Activated naive CD8-positive, alpha-beta T cell (primary cell): ENCODE data around the gene MOG.
A peak's percentile ranks its signal among the peaks of the same experiment; 100 is the strongest.

Experiments used
- H3K27ac Mint-ChIP-seq: one replicate; pipeline ENCODE4 v1.8.0; 2021; ENCODE audit warnings: mixed read lengths
- H3K27me3 Mint-ChIP-seq: one replicate; pipeline ENCODE4 v1.8.0; 2021; ENCODE audit warnings: mixed read lengths
- H3K36me3 Mint-ChIP-seq: one replicate; pipeline ENCODE4 v1.8.0; 2021; ENCODE audit warnings: mixed read lengths
- H3K4me1 Mint-ChIP-seq: one replicate; pipeline ENCODE4 v1.8.0; 2021; ENCODE audit warnings: low read depth, mixed read lengths
- H3K4me3 Mint-ChIP-seq: one replicate; pipeline ENCODE4 v1.8.0; 2021; ENCODE audit warnings: mild to moderate bottlenecking, mixed read lengths
- H3K9me3 Mint-ChIP-seq: one replicate; pipeline ENCODE4 v1.8.0; 2021; ENCODE audit warnings: low read depth, mixed read lengths

The MOG gene

DNA sequence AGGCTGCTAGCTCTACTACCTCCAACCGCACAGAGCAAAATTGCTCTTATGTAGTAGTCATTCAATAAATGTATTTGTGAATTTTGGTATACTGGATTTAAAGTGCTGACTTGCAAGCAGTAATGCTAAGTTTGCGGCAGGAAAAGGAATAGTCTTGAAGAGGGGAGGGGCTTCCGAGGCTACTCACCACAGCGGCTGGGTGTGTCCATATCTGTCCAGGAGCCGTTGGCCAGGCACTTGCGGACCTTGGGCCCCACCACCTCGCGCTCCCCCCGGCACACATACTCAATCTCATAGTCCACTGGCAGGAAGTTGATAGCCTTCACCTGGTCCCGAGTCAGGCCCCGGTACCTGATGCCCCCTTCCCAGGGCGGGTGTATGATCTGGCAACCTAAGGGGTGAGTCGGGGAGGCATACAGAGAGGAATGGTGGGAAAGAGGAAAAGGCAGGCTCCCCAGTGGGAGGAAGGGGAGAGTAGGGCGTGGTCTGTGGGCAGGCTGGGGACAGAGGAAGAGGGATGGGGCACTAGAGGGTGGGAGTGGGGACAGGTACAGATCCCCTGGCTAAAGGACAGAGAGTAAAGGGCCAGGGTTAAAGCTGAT is 25.6 kb upstream of the MOG start:
- peak overlapping the region; percentile 97 for H3K4me3 Mint-ChIP-seq
- H3K36me3 Mint-ChIP-seq = no peaks in the 10 kb centered on the region
- no peaks in the 10 kb centered on the region for H3K9me3 Mint-ChIP-seq
- no peak overlapping the region for H3K27ac Mint-ChIP-seq
- H3K4me1 Mint-ChIP-seq = peaks cover 50% of the 10 kb centered on the region
- H3K27me3 Mint-ChIP-seq = no peaks in the 10 kb centered on the region

- H3K27ac Mint-ChIP-seq = peak overlapping the region; percentile 59
- peak overlapping the region; percentile 97 for H3K4me3 Mint-ChIP-seq
- H3K27me3 Mint-ChIP-seq = no peaks in the 10 kb centered on the region
- H3K9me3 Mint-ChIP-seq = no peaks in the 10 kb centered on the region
- H3K36me3 Mint-ChIP-seq = no peaks in the 10 kb centered on the region
- peaks cover 45% of the 10 kb centered on the region for H3K4me1 Mint-ChIP-seq
Observed at GRCh38 chr6:29631860-29632731, 24.8 kb upstream of the MOG start.

DNA sequence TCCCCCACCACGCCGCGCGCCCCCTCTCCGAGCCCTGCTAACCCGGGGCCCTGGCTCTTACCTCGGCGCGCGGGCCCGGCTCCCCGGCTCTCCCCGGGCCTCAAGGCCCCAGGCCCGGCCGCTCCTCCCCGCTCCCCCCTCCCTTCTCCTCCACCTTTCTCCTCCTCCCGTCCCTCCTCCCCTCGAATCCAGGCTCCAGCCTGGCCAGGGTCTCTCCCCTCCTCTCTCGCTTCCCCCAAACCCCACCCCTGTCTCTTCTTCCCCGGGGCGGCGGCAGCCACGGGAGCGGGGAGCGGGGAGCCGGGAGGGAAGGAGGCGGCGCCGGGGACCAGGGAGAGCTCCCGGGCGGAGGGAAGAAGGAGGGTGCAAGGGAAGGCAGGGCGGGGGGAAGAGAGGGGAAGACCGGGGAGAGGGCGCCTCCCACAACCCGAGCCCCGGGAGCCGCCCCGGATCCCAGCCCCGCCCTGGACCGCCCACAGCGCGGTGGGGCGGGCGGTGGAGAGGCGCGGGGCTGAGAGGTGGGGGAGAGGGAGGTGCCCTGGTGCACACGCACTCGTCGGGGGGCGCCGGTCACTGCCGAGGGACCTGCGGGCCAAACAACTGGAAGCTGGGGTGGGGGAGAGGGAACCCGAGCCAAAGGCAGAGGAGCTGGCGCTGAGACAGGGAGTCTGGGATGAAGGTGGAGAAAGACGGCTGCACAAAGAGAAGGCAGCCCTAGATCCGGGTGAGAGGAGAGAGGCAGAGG is 23.9 kb upstream of the MOG start, which contains the start of gene GABBR1:
TSS of gene GABBR1 (minus strand) at position 395 of the 745 bp plus-strand sequence. CDS start 798 bp downstream, outside the sequence.
- Mint-ChIP-seq H3K27ac (peak within 1 kb of the TSS; percentile 59), H3K9me3 (no peaks in the 10 kb centered on the region), H3K4me1 (peaks cover 45% of the 10 kb centered on the region), H3K4me3 (peak within 1 kb of the TSS; percentile 97), H3K36me3 (no peaks in the 10 kb centered on the region), H3K27me3 (no peaks in the 10 kb centered on the region)

DNA sequence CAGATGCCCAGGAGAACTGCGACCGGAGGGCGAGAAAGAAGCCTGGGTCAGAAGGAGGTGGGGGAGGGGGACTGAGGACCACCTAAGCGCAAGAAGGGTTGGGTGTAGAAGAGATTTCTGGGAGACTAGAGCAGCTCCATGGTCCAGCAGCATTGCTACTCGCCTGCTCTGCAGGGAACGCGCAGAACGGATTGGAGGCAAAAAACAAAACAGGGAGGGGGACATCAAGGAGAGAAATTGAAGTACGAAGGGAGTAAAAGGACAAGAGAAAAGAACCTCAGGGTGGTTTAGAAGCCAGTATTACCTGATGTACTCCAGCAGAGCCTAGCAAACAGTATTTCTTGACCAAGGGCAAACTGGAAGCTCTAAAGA is 23.4 kb upstream of the MOG start:
- H3K4me1 Mint-ChIP-seq = peaks cover 42% of the 10 kb centered on the region
- H3K9me3 Mint-ChIP-seq = no peaks in the 10 kb centered on the region
- no peaks in the 10 kb centered on the region for H3K36me3 Mint-ChIP-seq
- peak overlapping the region; percentile 59 for H3K27ac Mint-ChIP-seq
- peak overlapping the region; percentile 86 for H3K4me3 Mint-ChIP-seq
- H3K27me3 Mint-ChIP-seq = no peaks in the 10 kb centered on the region

DNA sequence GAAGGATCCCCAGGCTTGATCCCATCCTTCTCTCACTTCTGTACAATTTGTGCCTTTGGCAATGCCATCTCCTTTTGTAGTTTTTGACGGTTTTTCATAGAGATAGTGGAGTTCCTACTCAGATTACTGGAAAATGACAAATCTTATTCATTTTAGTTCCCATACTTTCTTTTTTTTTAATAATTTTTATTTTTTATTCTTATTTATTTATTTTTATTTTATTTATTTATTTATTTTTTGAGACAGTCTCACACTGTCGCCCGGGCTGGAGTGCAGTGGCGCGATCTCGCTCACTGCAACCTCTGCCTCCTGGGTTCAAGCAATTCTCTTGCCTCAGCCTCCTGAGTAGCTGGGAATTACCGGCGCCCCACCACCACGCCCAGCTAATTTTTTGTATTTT is 19.6 kb upstream of the MOG start:
- H3K27ac Mint-ChIP-seq = no peak overlapping the region
- H3K4me3 Mint-ChIP-seq = no peak overlapping the region
- H3K4me1 Mint-ChIP-seq = peaks cover 28% of the 10 kb centered on the region
- H3K9me3 Mint-ChIP-seq = no peaks in the 10 kb centered on the region
- no peaks in the 10 kb centered on the region for H3K36me3 Mint-ChIP-seq
- H3K27me3 Mint-ChIP-seq = no peaks in the 10 kb centered on the region

GRCh38 chr6:29641430-29642148 is 15.3 kb upstream of the MOG start:
- Mint-ChIP-seq H3K9me3 (no peaks in the 10 kb centered on the region), H3K4me1 (peaks cover 23% of the 10 kb centered on the region), H3K36me3 (no peaks in the 10 kb centered on the region), H3K4me3 (peak overlapping the region; percentile 1), H3K27me3 (no peaks in the 10 kb centered on the region), H3K27ac (peak overlapping the region; percentile 62)

- peaks cover 13% of the 10 kb centered on the region for H3K4me1 Mint-ChIP-seq
- H3K9me3 Mint-ChIP-seq = no peaks in the 10 kb centered on the region
- H3K36me3 Mint-ChIP-seq = no peaks in the 10 kb centered on the region
- no peak overlapping the region for H3K4me3 Mint-ChIP-seq
- H3K27me3 Mint-ChIP-seq = no peaks in the 10 kb centered on the region
- H3K27ac Mint-ChIP-seq = no peak overlapping the region
Observed at GRCh38 chr6:29647927-29648642, 8.8 kb upstream of the MOG start.

- H3K27ac Mint-ChIP-seq = peak overlapping the region; percentile 98
- peak overlapping the region; percentile 96 for H3K4me3 Mint-ChIP-seq
- H3K4me1 Mint-ChIP-seq = peaks cover 12% of the 10 kb centered on the region
- H3K9me3 Mint-ChIP-seq = no peaks in the 10 kb centered on the region
- no peaks in the 10 kb centered on the region for H3K36me3 Mint-ChIP-seq
- H3K27me3 Mint-ChIP-seq = peaks cover 2% of the 10 kb centered on the region
Observed at GRCh38 chr6:29649701-29650673, 6.9 kb upstream of the MOG start.

GRCh38 chr6:29651413-29652197 is 5.3 kb upstream of the MOG start:
- Mint-ChIP-seq H3K27ac (no peak overlapping the region), H3K4me3 (no peak overlapping the region)

DNA sequence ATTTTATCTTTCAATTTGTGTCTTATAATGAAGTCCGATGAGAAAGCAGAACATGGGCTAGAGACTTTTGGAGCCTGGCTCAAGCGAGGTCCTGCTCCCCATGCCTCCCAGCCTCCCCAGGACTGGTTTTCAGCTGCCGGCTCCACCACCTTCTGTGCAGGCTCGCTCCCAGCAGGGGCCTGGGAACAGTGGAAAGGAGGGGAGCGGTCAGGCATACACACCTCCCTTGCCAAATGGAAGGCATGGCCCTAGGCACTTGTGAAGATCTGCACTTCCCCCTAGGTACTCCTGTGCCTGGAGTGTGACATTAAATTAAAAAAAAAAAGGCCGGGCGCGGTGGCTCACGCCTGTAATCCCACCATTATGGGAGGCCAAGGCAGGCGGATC is 4.7 kb upstream of the MOG start:
- Mint-ChIP-seq H3K9me3 (no peaks in the 10 kb centered on the region), H3K4me1 (peaks cover 12% of the 10 kb centered on the region), H3K27me3 (peaks cover 5% of the 10 kb centered on the region), H3K27ac (no peak overlapping the region), H3K4me3 (no peak overlapping the region), H3K36me3 (no peaks in the 10 kb centered on the region)

More at GRCh38 chr6:29651413-29652197, 5.3 kb upstream of the MOG start:
- H3K27me3 Mint-ChIP-seq = peaks cover 5% of the 10 kb centered on the region
- H3K9me3 Mint-ChIP-seq = no peaks in the 10 kb centered on the region
- H3K4me1 Mint-ChIP-seq = peaks cover 12% of the 10 kb centered on the region
- H3K36me3 Mint-ChIP-seq = no peaks in the 10 kb centered on the region

DNA sequence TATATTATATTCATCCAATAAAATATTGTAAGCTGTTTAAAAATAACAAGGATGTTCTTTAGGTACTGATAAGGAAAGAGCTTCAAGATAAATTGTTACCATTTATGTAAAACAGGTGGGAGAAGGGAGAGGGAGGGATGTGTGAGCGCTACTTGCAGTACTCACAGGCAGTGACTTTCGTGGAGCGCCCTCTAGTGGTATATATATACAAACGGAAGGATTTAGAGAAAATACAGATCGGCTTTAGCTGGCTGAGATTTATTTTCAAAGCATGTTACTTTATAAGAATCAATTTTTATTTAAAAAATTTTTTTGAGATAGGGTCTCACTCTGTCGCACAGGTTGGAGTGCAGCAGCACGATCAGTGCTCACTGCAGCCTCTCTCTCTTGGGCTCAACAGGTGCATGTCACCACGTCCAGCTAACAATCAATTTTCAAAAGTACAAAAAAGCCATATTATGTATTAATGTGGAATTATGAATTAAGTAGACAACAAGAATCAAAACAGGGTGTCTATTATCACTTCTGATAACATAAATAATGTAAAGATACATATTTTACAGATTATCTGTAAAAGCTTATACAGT is 3.3 kb upstream of the MOG start:
- Mint-ChIP-seq H3K27ac (no peak overlapping the region), H3K4me1 (peaks cover 12% of the 10 kb centered on the region), H3K4me3 (no peak overlapping the region)

DNA sequence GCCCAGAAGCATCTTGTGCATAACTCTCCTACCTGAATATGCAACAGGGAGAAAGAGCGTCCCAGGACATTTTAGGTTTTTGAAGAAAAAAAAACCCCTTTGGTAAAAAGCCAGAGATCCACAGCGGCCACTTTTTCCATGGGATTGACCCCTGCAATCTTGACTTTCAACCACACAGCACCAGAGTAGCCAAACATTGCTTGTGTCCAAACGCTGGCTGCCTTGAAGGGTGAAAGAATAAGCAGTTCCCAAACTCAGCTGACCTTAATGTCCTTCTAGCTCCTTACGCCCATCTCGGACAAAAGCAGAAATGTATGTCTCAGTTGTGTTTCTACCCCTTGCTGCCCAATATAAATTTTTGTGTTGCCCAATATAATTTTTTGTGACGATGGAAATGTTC is 1.2 kb upstream of the MOG start:
- Mint-ChIP-seq H3K4me1 (peaks cover 4% of the 10 kb centered on the region), H3K27me3 (peaks cover 14% of the 10 kb centered on the region), H3K27ac (no peak overlapping the region), H3K4me3 (no peak overlapping the region), H3K9me3 (no peaks in the 10 kb centered on the region), H3K36me3 (no peaks in the 10 kb centered on the region)

More for the DNA sequence above, 3.3 kb upstream of the MOG start:
- Mint-ChIP-seq H3K36me3 (no peaks in the 10 kb centered on the region), H3K27me3 (peaks cover 11% of the 10 kb centered on the region), H3K9me3 (no peaks in the 10 kb centered on the region)
